Thymus (tissue), 11 donors: ENCODE results near the gene VIP. TPM values are rescaled to one million over a fixed set of nuclear protein-coding genes. Genes with fewer than 3 reads are reported as not detected.

Source experiments
- DNase-seq, 9 donors: peaks; one replicate each; pipeline ENCODE4 v3.0.0-alpha.2; 2013; ENCODE audit warnings: low spot score in 9 of 9, low read depth in 6 of 9, missing footprints in 1 of 9
- H3K27ac ChIP-seq, 2 donors: one replicate each; pipeline ENCODE4 v1.5.1; 2013; ENCODE audit warnings: control low read depth in 1 of 2, low read depth in 1 of 2, low read length in 1 of 2, mild to moderate bottlenecking in 1 of 2, moderate library complexity in 1 of 2
- H3K27me3 ChIP-seq, 2 donors: one replicate each; pipeline ENCODE4 v1.5.1; 2013; ENCODE audit warnings: low read length in 1 of 2; ENCODE audit not compliant: control insufficient read depth in 2 of 2, insufficient read depth in 1 of 2
- H3K36me3 ChIP-seq, 2 donors: one replicate each; pipeline ENCODE4 v1.5.1; 2013; ENCODE audit warnings: low read length in 1 of 2, mild to moderate bottlenecking in 1 of 2, moderate library complexity in 1 of 2; ENCODE audit not compliant: control insufficient read depth in 2 of 2, insufficient read depth in 2 of 2
- H3K4me1 ChIP-seq, 2 donors: one replicate each; pipeline ENCODE4 v1.5.1; 2013; ENCODE audit warnings: low read length in 2 of 2; ENCODE audit not compliant: control insufficient read depth in 2 of 2, insufficient read depth in 2 of 2
- H3K4me3 ChIP-seq, 2 donors: one replicate each; pipeline ENCODE4 v1.5.1; 2013; ENCODE audit warnings: low read length in 2 of 2, control low read depth in 1 of 2, mild to moderate bottlenecking in 1 of 2
- H3K9me3 ChIP-seq, 2 donors: one replicate each; pipeline ENCODE4 v1.5.1; 2013; ENCODE audit warnings: low read length in 1 of 2, mild to moderate bottlenecking in 1 of 2; ENCODE audit not compliant: control insufficient read depth in 2 of 2, insufficient read depth in 1 of 2
- WGBS: extraction: QIAGEN DNeasy Blood & Tissue Kit; methylation state at CpG from one replicate; pipeline ENCODE4 v1.1.7; 2013; 5-methylcytosine and 5-hydroxymethylcytosine counted together
- polyA plus RNA-seq: library from polyadenylated mRNA; stranded (reverse); fragments of 200-250 nt; gene quantifications from one replicate; pipeline ENCODE4 v1.2.3, GENCODE V29; 2013
- total RNA-seq: library from RNA; stranded (reverse); fragments of 120-200 nt; gene quantifications from one replicate; pipeline ENCODE4 v1.2.4, GENCODE V29; 2013
- donor health status: healthy.

Gene VIP
- total and polyA plus RNA-seq, 2 donors = 0.14 to 2.3 TPM

DNA sequence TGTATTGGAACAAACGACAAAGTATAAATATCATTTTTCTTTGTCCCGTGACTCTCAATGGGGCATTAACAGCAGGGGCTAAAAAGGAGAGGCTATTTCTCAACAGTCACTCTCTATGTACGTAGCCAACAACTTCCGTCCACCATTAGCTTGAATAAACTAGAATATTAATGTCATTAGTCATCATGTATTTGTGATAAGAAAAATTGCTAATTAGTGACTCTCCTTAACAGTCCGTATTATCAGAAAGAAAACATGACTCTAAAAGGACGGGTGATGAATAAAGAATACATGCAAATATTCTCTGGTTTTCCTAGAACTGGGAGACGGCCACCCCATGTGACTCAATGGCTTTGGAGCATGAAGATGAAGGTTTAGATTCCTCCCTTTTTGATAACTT lies 18.6 kb downstream of the VIP start:
- H3K4me3 ChIP-seq = no peak overlapping the region
- no peaks in the 10 kb centered on the region for H3K4me1 ChIP-seq
- no peak for DNase-seq
- H3K27me3 ChIP-seq = no peaks in the 10 kb centered on the region
- 94% methylated on average over 7 of the region's 7 CpGs for WGBS
- no peaks in the 10 kb centered on the region for H3K36me3 ChIP-seq
- H3K9me3 ChIP-seq = no peaks in the 10 kb centered on the region
- no peak overlapping the region for H3K27ac ChIP-seq

DNA sequence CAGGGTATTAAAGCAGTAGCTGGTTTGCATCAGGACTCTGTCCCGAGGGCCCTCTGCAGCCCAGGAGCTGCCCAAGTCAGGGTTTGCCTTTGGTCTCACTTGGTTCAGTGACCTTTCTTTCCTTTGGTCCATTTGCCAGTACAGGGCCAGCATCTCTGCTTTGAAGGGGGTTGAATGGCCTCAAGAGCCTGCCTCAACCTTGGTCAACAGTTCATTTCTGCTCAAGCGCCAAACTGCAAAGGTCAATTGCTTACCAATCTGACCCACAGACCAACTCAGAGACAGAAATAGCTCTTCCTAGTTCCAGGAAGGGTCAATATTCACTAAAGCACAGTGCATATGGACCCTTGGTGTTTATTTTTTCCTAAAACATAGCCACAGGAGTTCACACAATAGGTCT lies 19.4 kb downstream of the VIP start:
- H3K9me3 ChIP-seq = no peaks in the 10 kb centered on the region

DNA sequence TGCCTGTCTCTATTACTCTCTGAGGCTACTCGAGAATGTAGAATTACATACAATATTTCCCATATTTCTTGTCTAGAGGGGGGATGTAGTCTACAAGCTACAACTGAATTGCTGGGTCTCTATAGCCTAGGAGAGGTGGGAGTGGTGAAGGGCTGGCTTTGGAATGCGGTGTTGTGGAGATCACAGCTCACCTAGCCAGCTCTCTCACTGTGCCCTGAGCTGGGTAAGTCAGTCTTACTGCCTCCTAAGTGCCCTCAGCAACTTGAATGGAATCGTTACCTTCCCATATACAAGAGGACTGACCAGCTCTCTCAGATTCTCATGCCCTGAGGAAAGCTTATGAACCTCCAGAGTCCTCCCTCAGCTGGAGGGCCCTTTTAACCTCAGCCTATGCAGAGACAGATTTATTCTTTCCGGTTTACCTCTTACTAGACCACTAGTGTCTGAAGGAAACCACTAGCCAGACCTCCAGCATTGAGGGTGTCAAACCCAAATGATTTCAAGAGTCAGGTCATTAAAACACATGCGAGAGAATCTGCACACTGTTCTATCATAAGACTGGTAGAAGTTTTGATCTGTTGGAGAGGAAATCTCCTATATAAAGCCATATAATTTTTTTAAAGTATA lies 20.6 kb downstream of the VIP start:
- WGBS = 83% methylated on average over 5 of the region's 5 CpGs
- H3K27ac ChIP-seq = no peak overlapping the region
- no peaks in the 10 kb centered on the region for H3K9me3 ChIP-seq
- no peaks in the 10 kb centered on the region for H3K36me3 ChIP-seq
- H3K27me3 ChIP-seq = no peaks in the 10 kb centered on the region
- no peak overlapping the region for H3K4me3 ChIP-seq
- DNase-seq = no peak
- no peaks in the 10 kb centered on the region for H3K4me1 ChIP-seq

More for the DNA sequence above, 19.4 kb downstream of the VIP start:
- DNase-seq = no peak
- 91% methylated on average over 2 of the region's 2 CpGs for WGBS
- Histone ChIP-seq H3K27me3 (no peaks in the 10 kb centered on the region), H3K27ac (no peak overlapping the region), H3K4me1 (no peaks in the 10 kb centered on the region), H3K36me3 (no peaks in the 10 kb centered on the region), H3K4me3 (no peak overlapping the region)

DNA sequence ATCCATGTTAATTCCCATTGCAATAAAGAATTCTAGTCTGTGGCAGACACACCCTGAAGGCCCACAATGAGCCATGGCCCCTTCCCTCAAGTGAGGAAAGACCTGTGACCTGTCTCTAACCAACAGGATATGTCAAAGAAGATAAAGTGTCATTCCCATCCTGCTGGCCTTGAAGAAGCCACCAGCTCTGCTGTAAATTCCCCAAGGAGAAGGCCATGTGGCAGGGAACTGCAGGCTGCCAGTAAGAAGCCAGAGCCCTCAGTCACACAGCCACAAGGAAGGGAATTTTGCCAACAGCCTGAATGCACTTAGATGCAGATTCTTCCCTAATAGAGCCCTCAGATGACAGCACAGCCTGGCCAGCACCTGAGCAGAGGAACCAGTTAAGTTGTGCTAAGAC lies 24.8 kb downstream of the VIP start:
- Histone ChIP-seq H3K36me3 (no peaks in the 10 kb centered on the region), H3K27ac (no peak overlapping the region), H3K27me3 (no peaks in the 10 kb centered on the region), H3K4me3 (no peak overlapping the region), H3K4me1 (no peaks in the 10 kb centered on the region), H3K9me3 (no peaks in the 10 kb centered on the region)
- DNase-seq = no peak

DNA sequence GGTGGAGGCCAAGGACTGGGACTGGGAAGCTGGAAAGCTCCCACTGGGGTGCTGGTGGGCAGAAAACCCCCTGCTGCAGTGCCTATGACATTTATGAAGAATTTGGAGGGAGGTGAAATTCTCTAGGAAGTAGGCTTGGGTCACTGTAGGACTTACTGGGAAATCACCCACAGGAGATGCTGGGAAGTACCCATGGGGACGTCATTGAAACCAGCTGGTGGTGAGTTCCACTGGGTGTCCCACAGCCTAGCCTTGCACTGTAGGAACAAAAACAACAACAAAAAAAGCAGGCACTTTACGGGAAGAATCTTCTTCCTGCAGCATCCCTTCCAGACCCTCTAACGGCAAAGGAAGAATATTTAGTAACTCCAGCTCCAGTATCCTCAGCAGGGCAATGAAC lies 26.2 kb downstream of the VIP start:
- H3K36me3 ChIP-seq = no peaks in the 10 kb centered on the region
- H3K9me3 ChIP-seq = no peaks in the 10 kb centered on the region
- H3K27ac ChIP-seq = no peak overlapping the region
- no peaks in the 10 kb centered on the region for H3K27me3 ChIP-seq
- H3K4me3 ChIP-seq = no peak overlapping the region
- WGBS = 90% methylated on average over 3 of the region's 3 CpGs
- DNase-seq = no peak
- H3K4me1 ChIP-seq = no peaks in the 10 kb centered on the region

DNA sequence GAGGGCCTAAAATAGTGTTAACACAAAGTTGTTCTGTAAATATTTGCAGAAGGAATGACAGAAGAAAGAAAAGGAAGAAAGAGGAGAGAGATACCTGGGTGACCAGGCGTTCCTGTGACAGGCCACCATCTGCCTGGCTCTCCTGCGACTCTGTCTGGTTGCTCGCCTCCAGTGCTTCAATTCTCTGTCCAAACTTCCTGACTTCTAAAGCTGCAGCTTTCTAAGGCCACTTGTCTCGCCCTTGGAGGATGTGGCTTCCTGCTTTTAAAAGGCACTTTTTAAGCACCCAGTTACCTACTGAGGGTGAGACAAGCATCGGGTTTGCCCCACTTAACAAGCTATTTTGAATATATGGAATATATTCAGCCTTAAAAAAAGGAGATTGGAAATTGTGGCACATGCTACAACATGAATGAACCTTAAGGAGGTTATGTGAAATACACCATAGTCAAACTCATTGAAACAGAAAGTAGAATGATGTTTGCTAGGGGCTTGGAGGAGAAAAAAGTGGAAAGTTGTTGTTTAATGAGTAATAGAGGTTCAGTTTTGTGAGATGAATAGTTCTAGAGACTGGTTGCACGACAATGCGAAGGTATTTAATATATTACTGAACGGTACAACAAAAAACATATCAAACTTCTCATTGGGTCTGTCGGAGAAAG lies 32.8 kb downstream of the VIP start:
- no peak for DNase-seq
- Histone ChIP-seq H3K4me3 (no peak overlapping the region), H3K36me3 (no peaks in the 10 kb centered on the region), H3K27me3 (no peaks in the 10 kb centered on the region), H3K4me1 (no peaks in the 10 kb centered on the region), H3K9me3 (no peaks in the 10 kb centered on the region), H3K27ac (no peak overlapping the region)
- 68% methylated on average over 9 of the region's 9 CpGs for WGBS

DNA sequence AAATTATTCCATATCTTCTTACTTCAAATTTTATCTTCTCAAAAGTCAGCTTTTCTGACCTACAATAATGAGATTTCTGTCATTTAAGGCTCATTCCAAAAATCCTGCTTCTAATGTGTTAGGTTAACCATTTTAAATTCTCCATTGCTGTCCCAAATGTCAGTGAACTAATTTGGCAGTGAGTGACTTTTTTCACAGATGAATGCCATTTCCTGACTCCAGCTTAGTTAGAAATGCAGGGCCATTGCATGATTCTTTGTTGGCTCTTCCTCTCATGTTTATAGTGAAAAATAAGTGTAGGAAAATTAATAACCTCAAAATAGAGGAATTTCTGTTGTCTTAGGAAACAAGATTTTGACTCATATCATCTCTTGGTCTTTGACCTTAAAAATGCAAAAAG lies 44.1 kb downstream of the VIP start:
- DNase-seq = no peak
- Histone ChIP-seq H3K4me3 (no peak overlapping the region), H3K27me3 (no peaks in the 10 kb centered on the region)

DNA sequence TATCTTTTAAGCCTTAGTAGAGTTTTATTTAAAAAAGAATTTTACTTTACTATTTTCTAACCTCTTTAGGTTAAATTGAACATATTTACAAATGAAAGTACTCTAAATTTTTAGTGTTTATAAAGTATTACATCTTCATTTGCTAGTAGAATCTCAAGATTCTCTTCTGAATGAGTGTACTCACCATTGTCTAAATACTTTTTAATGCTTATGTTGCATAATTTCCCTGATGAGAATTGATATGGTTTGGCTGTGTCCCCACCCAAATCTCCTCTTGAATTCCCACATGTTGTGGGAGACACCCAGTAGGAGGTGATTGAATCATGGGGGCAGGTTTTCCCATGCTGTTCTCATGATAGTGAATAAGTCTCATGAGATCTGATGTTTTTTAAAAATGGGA lies 53.6 kb downstream of the VIP start:
- DNase-seq = no peak
- no peaks in the 10 kb centered on the region for H3K27me3 ChIP-seq
- no peaks in the 10 kb centered on the region for H3K36me3 ChIP-seq
- H3K4me3 ChIP-seq = no peak overlapping the region
- H3K4me1 ChIP-seq = no peaks in the 10 kb centered on the region
- H3K9me3 ChIP-seq = no peaks in the 10 kb centered on the region
- H3K27ac ChIP-seq = no peak overlapping the region

More for the DNA sequence above, 44.1 kb downstream of the VIP start:
- H3K4me1 ChIP-seq = no peaks in the 10 kb centered on the region
- H3K36me3 ChIP-seq = no peaks in the 10 kb centered on the region
- no peaks in the 10 kb centered on the region for H3K9me3 ChIP-seq
- H3K27ac ChIP-seq = no peak overlapping the region
